Inflammatory macrophage treated with lipopolysaccharide for 1 hour (primary cell): ENCODE measurements around the gene CREBRF.
"Not testable (repeated sequence)": the region's sequence is repeated elsewhere in the genome, so short reads cannot be mapped to it uniquely, and the experiment has no call there.

Experiments used
- DNase-seq, 2 donors: peaks; one replicate each; pipeline ENCODE4 v3.0.0-alpha.2; 2020 to 2022

The CREBRF gene

DNA sequence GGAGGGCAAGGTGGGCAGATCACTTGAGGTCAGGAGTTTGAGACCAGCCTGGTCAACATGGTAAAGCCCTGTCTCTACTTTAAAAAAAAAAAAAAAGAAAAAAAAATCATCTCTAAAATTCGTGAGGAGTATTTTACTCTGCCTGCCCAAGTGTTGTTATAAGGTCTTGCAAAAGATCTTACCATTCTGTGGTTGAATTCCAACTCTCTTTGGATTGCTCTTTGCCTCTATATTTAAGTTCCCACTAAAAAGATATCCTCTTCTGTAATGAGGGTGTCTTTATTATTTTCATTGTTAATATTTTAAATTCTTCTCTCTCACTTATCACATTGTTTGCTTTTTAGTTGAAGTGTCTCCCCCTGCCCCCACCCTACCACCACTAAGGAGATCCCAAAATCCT lies 33.4 kb downstream of the CREBRF start:
- DNase-seq, result no peak

DNA sequence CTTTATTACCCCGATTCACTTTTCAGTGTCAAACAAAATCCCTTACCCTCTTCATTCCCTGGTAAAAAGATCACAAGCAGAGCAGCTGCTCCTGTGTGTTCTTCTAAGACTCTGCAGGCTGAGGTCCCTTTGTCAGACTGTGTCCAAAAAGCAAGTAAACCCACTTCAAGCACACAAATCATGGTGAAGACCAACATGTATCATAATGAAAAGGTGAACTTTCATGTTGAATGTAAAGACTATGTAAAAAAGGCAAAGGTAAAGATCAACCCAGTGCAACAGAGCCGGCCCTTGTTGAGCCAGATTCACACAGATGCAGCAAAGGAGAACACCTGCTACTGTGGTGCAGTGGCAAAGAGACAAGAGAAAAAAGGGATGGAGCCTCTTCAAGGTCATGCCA lies 34.5 kb downstream of the CREBRF start:
- DNase-seq, result no peak

DNA sequence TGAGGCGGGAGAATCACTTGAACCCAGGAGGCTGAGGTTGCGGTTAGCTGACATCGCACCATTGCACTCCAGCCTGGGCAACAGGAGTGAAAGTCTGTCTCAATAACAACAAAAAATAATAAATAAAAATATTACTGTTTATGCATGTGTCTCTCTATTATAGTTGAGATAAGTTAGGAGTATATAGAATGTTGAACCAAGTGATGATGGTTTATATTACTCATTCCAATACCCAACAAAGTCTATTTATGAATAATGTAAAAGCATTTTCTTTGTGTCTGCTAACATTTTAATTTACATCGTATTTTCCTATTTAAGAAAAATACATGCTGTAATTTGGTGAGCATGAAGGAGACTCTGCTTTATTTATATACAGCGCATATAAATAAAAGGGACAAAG lies 35.8 kb downstream of the CREBRF start:
- no peak for DNase-seq

DNA sequence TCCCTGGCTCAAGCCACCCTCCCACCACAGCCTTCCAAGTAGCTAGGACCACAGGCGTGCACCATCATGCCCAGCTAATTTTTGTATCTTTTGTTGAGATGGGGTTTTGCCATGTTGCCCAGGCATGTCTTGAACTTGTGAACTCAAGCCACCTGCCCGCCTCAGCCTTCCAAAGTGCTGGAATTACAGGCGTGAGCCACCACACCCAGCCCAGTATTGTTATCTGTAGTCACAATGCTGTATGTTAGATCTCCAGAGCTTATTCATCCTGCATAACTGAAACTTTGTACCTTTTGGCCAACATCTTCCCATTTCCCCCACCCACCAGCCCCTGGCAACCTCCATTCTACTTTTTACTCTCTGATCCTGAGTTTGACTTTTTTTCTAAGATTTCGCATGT lies 37.5 kb downstream of the CREBRF start:
- DNase-seq, result peak in 1 of 2 donors; percentile 6

DNA sequence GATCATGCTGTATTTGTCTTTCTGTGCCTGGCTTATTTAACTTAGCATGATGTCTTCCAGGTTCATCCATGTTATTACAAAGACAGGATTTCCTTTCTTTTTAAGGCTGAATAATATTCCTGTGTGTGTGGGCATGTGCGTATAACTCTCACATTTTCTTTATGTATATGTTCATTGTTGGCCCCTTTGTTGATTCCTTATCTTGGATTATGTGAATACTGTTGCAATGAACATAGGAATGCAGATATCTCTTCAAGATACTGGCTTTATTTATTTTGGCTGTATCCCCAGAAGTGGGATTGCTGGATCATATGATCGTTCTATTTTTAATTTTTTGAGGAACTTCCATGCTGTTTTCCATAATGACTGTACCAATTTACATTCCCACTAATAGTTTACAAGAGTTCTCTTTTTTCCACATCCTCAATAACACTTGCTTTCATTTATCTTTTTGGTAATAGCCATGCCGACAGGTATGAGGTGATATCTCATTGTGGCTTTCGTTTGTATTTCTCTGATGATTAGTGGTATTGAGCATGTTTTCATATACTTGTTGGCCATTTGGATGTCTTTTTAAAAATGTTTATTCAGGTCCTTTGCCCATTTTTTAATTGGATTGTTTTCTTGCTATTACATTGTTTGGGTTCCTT lies 38.0 kb downstream of the CREBRF start:
- peak in 1 of 2 donors; percentile 5 for DNase-seq

DNA sequence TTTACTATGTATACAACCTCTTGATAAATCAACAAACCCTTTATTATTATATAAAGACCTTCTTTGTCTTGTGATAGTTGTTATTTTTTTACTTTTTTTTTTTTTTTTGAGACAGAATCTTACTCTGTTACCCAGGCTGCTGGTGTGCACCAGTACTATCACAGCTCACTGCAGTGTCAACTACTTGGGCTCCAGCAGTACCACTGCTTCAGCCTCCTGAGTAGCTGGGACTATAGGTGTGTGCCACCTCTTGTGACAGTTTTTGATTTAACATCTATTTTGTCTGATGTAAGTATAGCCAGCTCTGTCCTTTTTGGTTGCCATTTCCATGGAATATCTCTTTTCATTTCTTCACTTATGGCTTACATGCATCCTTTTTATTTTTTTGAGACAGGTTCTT lies 42.6 kb downstream of the CREBRF start:
- DNase-seq, result no peak

DNA sequence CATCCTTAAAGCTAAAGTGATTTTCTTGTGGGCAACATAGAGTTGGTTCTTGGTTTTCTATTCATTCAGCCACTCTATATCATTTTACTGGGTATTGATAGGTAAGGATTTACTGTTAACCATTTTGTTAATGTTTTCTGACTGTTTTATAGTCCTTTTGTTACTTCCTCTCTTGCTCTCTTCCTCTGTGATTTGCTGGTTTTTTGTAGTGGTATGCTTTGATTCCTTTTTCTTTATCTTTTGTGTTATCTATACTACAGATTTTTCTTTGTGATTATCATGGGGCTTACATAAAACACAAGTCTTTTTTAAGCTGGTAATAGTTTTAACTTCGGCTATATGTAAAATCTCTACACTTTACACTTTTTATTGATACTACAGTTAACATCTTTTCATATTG lies 43.3 kb downstream of the CREBRF start:
- DNase-seq, result no peak

DNA sequence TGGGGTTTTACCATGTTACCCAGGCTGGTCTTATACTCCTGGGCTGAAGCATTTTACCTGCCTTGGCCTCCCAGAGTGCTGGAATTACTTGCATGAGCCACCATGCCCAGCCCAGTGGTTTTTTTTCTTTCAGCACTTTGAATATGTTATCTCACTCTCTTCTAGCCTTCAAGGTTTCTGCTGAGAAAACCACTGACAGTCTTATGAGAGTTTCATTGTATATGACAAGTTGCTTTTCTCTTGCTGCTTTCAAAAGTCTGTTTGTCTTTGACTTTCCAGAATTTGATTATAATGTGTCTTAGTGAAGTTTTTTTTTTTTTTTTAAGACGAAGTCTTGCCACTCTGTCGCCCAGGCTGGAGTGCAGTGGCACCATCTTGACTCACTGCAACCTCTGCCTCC lies 45.1 kb downstream of the CREBRF start:
- DNase-seq, result no peak

DNA sequence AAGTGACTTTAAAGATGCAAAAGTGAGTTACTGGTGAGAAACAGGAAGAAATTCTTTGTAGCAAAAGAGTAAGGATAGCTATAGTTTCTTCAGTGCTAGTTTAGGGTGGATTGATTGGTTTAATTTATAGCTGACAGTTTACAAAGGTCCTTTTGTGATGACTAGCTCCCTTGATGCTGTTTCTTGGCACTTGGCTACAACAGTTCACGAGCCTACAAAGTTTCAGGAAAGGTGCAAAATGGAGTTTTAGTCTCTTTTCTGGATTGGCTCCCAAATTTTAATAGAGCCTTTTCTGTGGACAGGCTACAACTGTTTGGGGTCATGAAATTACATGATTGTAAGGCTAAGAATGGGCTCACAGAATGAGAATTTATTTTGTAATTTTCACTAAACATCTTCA lies 47.3 kb downstream of the CREBRF start:
- no peak for DNase-seq

DNA sequence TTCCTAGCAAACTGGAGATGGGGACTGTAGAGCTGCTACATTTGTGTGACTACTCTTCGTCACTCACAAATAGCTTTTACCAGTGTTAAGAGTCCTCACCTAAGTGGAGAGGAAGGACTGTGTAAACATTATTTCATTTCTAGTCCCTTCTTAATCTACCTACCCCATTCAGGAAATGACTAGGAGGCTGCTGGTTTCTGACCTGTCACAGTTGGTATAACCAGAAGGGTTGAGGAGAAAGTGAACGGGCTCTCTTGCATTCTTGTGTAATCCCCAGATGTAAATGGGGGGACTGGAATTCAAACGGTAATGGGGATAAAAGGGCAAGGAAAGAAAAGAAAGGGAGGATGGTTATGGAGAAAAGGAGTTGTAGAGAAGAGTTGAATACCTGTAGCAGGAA lies 52.8 kb downstream of the CREBRF start:
- DNase-seq, result no peak

DNA sequence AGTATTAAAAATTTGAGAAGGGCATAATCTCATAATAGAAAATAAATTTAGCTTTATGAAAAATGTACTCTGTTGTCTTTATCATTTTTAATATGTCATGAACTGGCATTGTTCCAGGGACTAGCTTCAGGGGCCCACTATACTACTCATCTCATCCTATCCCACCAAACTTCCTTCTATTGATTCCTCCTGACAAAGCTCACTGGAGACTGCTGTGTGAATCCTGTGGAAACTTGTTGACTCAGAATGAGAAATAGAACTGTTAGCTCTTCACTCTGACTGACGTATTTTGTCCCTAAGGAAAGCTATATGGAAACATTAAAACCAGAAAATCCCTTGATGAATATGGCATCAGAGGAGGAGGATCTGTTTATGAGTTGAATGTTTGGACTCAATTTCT lies 58.4 kb downstream of the CREBRF start:
- DNase-seq, result no peak

DNA sequence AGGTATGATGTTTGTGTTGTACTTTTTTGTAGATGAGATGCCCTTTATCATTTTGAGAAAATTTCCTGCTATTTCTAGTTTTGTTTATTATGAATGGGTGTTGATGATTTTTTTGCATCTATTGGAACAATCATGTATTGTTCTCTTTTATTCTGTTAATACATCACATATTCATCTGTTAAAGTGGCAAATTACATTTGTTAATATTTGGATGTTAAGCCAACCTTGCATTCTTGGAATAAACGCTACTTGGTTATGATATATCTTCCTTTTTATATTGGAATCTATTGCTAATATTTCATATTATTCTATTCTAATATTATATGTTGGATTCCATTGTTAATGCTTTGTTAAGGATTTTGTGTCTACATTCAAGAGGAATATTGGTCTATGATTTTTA lies 63.6 kb downstream of the CREBRF start:
- no peak for DNase-seq

DNA sequence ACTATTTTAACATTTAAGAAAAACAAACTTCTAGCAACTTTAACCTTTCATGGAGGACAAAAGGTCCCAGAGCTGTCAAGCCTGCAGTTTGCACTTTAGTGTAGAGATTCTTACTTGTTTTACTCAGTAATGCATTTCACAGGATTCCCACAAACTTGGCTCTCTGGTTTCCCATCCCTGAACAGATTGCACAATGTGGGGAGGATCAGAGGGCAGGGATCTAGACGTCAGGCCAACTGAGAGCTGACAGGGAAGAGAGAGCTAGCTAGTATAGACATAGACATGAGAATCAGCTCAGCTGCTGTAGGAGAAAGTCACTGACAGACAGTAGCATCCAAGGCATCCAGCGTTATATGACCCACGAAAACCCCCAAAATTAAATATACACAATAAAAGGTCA lies 67.3 kb downstream of the CREBRF start:
- DNase-seq, result no peak

DNA sequence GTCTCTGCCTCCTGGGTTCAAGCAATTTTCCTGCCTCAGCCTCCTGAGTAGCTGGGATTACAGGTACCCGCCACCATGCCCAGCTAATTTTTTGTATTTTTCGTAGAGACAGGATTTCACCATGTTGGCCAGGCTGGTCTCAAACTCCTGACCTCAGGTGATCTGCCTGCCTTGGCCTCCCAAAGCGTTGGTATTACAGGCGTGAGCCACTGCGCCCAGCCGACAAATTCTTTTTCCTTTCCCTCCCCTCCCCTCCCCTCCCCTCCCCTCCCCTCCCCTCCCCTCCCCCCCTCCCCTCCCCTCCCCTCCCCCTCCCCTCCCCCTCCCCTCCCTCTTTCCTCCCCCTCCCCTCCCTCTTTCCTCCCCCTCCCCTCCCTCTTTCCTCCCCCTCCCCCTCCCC lies 76.0 kb downstream of the CREBRF start:
- DNase-seq, result not testable (repeated sequence)

DNA sequence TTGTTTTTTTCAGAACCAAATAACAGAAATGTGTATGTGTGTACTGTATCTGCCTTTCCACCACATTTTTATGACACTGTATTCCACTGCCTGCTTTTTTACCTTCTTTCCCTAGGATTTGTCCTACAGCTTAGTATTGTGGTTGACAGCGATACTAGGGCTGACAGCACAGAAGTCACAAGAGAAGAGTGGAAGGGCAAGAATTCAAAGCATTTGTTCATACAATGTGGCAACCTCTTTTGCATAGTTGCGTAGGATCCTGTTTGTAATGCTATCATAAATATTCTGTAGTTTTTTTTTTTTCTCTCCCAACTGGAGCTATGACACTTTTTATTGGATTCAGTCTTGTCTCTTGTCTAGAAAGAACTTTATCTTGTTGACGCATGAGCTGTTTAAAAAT lies 82.6 kb downstream of the CREBRF start:
- DNase-seq, result peak in 1 of 2 donors; percentile 4

DNA sequence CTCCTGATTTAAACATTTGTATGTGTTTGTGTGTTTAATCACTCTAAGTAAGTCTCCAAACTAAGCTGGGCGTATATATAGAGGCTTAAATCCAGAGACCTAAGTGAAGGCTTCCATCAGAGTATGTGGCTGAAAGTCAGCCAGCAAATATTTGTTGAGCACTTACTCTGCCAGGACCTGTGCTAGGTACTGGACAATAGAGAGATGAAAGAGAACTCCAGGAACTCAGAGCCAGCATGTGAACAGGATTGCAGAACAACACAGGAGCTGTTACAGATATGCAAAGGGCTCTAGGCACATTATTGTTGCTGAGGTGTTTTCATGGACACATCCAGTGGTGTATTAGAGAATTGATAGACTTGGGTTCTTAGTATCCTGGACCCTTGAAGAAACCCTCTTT lies 83.5 kb downstream of the CREBRF start:
- DNase-seq, result no peak

DNA sequence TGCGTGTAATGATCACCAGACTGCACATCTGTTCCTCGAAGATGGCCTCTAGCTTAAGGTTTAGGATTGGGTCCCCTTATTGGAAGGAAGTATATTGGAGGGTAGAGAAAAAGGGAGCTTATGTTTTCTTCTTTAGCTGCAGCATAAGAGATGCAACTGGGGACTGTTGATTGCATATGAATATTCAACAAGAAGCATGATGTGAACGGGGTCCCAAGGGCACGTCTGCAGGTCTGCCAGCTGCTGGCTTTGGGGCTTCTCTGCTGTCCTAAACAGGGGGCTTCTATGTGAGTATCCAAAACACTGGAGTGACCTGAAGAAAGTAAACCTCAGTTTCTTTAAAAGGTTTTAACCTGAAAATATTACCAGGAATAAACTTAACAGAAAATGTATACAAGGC lies 84.6 kb downstream of the CREBRF start:
- DNase-seq, result no peak

DNA sequence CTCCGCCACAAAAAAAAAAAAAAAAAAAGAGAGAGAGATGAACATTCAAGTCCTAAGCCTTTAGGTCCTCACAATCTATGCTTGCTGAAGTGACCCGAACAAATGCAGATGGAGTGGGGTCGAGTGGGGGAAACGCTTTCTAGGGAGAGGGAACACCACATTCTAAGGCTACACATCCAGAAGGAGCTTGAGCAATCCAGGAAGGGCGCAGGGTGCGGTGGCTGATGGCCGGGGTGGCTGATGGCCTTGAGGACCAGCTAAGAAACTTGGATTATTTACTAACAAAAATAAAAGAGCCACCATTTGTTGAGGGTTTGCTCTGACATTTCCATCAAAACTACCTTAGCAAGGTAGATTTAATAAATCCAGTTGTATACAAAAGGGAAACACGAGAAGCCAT lies 87.4 kb downstream of the CREBRF start:
- DNase-seq, result no peak

DNA sequence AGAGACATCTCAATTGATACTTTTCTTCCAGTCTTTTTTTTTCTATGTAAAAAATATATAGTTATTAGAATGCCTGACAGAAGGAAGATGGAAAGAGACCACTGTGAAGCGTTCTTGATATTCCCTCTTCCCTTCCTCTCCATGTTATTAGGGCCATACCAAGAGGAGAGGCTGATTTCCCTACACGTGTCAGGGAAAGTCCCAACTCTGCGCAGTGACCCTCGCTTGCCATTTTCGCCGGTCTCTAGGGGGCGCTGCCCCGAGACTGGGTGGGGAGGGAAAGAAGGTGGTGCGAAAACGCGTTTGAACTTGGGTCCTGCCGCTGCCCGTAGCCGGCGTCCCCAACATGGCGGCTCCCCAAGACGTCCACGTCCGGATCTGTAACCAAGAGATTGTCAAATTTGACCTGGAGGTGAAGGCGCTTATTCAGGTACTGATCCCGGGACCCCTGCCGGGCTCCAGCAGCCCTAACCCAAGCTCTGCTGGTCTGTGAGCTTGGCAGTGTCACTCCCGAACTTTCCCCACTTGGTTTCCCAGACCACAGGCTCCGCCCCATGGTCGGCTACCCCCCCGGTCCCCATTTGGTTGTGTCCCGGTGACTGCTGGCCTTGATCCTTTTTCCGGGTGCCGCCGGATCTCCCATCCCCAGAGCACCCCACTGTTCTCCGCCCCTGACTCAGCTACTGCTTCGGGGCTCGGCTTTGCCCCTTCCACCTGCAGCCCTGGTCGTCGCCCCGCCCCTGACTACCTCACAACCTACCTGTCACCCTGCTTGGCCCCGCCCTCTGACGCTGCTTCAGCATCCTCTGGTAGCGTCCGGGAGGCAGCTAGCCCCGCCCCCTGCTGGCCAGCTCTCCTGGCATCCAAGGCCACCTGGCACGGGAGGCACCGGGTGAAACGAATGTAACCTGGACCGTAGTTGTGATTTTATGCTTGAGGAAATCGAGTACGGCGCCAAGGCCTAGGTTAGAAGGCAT lies 88.3 kb downstream of the CREBRF start, which contains the start of gene BNIP1:
BNIP1 (plus strand) TSS at position 332 of the 977 bp plus-strand sequence; CDS start at position 347, 15 bp downstream.
- DNase-seq, result peak; percentile 89 to 100

DNA sequence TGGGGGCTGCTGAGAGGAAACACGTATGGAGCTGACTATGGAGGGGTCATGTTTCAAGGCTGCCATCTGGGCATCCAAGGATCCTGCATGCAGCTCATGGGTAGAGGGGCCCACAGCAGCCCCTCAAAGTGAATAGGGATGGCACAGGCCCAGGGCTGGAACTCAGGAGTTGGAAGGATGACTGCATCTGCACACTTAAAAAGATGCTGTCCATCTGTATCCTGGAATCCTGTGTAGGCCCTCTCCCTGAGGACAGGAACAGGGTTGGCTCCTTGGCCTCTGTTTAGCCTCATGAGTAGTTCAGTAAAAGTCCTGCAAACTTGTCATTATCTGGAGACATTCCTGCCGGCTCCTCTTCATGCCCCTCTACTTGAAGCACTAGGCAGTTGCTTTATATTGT lies 92.2 kb downstream of the CREBRF start:
- DNase-seq, result no peak

DNA sequence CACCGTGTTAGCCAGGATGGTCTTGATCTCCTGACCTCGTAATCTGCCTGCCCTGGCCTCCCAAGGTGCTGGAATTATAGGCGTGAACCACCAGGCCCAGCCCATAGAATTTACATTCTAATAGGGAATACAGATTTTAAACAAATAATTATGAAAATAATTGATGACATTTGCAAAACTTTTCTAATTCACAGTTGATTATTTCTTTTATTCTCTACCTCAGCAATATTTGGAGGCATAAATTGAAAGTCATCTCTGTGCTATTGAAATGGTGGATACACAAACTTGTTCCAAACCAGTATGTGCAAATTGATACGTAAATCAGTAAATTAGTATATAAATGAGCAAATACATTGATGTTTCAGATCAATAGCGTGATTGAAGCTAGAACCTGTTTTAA lies 96.4 kb downstream of the CREBRF start:
- no peak for DNase-seq

DNA sequence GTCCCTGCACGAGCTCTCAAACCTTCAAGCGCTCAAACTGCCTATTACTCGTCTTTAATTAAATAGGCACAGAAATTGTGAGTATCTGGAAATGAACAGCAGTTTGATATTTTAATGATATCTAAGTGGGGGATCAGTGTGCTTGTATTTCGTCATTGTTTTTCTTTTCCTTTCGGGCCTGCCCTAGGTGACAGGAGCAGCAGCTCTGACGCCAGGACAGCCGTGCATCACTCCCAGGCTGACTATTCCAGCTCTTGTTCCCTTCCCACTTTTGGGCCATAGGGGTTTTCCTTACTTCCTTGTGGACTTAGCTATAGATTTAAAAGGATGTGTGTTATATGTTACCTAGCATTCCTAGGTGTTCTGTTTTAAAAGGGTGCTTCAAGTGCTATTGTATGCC lies 97.7 kb downstream of the CREBRF start:
- DNase-seq, result no peak

DNA sequence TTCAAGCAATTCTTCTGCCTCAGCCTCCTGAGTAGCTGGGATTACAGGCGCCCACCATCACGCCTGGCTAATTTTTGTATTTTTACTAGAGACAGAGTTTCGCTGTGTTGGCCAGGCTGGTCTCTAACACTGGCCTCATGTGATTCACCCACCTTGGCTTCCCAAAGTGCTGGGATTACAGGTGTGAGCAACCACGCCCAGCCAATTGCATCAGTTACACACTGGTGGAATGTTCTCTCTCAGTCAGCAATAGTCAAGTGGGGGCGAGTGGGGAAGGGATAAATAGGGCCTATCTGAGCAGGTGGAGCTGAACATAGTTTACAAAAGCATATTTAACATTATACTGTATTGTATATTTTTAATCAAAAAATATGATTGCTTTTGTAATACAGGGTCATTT lies 98.5 kb downstream of the CREBRF start:
- DNase-seq, result not testable (repeated sequence)

DNA sequence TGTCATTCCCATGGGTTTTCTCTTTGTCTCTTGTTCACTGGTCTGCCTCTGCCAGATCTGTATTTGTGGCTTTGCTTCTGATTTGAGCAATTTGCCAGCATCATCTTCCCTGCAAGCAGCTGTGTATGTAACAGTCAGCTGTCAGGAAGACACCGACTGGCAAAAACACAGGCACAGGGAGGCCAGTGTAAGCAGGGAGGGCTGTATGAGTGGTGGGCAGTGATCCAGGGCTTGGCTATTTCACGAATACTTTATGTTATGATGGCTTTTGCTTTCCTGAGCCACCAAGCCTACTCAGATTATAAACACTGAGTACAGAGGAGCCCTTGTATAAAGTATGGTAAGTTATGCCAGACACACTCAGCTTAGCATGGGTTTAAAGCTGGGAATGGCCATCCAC lies 99.8 kb downstream of the CREBRF start:
- DNase-seq, result no peak
